Lower leg skin (tissue), 3 donors: ENCODE data around the gene SNU13.

Experiments
- POLR2A ChIP-seq, 2 donors: fragments of 450-650 bp; IDR thresholded peaks; one replicate each; pipeline ENCODE4 v1.6.1; 2016 to 2017; ENCODE audit warnings: antibody characterized with exemption in 2 of 2, mild to moderate bottlenecking in 1 of 2, moderate library complexity in 1 of 2
- TF ChIP-seq, protein P1 (sequence below), 3 donors: fragments of 450-650 bp; IDR thresholded peaks; one replicate each; pipeline ENCODE4 v1.5.1; 2016; ENCODE audit warnings: antibody characterized with exemption in 3 of 3, mild to moderate bottlenecking in 3 of 3, moderate library complexity in 2 of 3

DNA sequence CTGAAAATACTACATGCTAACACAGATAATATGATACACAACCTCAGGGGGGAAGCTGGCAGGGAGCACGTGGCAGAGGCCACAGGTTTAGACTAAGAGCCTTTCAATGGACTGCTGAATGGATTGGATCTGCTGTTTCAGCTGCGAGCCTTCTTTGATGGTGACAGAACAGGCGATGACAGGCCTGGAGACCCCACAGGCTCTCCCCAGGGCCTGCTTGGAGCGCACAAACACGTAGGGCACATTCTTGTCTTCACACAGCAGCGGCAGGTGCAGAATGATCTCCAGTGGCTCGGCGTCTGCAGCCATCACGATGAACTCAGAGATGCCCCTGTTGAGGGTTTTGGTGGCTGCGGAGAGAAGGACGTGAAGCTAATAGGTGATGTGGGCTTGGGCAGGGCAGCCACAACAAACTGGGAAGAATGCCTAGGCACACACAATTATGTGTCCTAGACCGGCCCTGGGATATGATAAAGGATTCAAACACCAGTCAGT, 13.8 kb downstream of the SNU13 start:
- TF ChIP-seq POLR2A (IDR thresholded peaks at IDR 0.05) = no peak
- TF ChIP-seq, protein P1, sequence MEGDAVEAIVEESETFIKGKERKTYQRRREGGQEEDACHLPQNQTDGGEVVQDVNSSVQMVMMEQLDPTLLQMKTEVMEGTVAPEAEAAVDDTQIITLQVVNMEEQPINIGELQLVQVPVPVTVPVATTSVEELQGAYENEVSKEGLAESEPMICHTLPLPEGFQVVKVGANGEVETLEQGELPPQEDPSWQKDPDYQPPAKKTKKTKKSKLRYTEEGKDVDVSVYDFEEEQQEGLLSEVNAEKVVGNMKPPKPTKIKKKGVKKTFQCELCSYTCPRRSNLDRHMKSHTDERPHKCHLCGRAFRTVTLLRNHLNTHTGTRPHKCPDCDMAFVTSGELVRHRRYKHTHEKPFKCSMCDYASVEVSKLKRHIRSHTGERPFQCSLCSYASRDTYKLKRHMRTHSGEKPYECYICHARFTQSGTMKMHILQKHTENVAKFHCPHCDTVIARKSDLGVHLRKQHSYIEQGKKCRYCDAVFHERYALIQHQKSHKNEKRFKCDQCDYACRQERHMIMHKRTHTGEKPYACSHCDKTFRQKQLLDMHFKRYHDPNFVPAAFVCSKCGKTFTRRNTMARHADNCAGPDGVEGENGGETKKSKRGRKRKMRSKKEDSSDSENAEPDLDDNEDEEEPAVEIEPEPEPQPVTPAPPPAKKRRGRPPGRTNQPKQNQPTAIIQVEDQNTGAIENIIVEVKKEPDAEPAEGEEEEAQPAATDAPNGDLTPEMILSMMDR (IDR thresholded peaks at IDR 0.05) = no peak
